IPS DF 19.7 (cell line): Measurements from ENCODE around the gene ACACA.
"Not testable (repeated sequence)": the region's sequence is repeated elsewhere in the genome, so short reads cannot be mapped to it uniquely, and the experiment has no call there.

Experiments
- DNase-seq: peaks from one replicate; pipeline ENCODE4 v3.0.0-alpha.2; 2013; ENCODE audit warnings: low read depth, low spot score

ACACA gene

DNA sequence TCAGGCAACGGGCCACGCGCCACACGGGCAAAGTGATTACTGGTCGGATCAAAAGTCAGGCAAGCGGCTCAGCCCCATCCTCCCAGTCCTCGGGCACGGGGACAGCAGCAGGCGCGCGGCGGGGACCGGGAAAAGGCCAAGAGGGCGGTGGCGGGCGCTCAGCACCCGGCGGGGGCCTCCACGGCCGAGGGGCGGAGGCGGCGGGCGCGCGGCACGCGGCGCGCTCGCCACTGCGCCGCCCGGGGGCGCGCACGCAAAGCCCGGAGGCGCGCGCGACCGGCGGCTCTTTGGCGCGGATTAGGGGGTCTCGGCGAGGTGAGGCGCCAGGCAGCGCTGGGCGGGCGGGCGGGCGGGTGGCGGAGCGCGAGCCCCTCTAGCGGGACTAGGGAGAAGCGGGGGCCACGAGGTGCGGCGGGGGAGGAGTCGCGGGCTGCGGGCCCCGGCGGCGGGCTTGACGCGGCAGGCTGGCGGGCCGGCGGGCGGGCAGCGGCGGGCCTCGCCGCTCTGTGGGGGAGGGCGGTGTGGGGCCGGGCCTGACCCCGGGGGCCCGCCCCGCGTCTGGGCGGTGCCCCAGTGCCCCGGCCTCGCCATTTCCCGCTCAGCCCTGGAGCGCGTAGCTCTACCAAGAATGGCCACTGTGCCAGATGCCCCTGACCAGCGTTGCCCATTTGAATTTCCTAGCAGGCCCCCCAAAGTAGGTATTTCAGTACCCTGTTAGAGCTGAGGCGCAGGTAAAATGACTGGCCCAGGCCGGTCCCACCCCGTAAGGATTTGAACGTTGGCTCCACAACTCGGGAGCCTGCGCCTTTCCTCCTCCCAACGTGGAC is at the start of gene ACACA, which contains the start of gene TADA2A:
Gene ACACA (minus strand): TSS at position 202 of the 827 bp plus-strand sequence. CDS start 537 bp downstream, outside the sequence.
Gene TADA2A (plus strand): TSS at position 252 of the 827 bp plus-strand sequence. CDS start 4,480 bp downstream, outside the sequence.
- no peak for DNase-seq

DNA sequence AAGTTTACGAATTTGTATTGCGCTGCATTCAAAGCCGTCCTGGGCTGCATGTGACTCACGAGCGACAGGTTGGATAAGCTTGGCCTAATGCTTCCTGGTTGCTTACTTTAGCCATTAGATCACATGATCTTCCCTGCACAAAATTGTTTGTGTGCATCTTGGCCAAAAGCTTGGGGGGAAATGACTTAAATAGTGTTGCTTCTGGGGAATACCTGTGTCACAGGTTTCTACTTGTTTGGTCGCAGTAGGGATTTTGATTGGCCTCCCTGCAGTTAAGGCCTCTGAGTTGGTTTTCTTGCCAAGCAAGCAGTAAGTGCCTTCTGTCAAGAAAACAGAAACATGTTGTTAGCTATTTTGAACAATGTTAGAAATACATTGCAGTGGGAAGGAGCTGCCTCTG is 43.5 kb upstream of the ACACA start:
- no peak for DNase-seq

DNA sequence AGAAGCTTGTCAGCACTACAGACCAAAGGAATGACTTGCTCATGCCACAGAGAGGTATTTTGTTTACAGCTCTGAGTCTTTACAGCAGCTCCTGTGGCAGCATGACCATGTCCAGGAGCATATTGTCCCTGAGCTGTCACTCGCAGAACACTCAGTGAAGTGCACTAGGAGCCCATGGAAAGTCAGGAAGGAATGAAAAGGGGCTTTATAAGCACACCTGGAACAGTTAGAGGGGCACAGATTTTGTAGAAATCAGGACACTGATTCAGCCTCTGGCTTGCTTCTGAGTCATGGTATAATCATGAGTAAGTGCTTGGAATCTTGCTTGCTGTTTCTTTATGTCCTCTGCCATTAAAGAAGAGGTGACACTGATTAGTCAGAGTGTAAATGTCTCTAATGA is 41.0 kb upstream of the ACACA start:
- no peak for DNase-seq

DNA sequence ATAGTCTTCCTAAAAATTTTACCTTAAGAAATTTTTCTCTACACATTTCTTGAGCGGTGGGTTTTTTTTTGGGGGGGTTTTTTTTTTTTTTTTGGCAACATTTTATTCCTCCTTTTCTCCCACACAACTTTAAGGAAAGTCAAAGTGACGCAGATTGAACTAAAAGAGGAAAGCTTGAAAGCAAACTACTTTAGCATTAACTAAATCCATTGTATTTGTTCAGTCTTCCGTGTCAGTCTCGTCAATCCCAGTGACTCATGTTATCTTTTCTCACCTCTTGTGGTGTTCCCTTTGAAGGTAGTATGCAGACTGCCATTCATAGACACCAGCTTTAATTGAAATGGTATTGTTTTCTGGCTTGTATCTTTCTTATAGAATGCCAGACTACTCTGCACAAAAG is 39.4 kb upstream of the ACACA start:
- DNase-seq: no peak

DNA sequence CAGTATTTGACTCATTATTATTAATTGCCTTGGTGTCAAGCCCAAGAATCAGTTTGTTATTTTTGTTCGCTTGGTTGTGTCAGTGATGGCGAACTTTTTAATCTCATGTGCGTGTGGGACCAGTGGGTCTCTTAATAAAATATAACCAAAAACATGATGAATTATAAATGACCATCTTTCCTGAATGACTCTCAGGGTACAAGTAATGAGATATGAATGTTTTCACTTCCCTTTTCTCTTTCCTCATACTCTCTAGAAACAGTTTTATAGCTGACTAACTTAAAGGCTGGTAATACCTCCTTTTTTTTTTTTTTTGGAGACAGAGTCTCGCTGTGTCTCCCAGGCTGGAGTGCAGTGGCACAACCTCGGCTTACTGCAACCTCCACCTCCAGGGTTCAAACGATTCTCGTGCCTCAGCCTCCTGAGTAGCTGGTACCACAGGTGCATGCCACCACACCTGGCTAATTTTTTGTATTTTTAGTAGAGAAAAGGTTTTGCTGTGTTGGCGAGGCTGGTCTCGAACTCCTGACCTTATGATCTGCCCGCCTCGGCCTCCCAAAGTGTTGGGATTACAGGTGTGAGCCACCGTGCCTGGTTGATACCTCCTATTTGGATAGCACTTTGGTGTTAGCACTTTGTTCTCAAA is 34.9 kb upstream of the ACACA start:
- not testable (repeated sequence) for DNase-seq

GRCh38 chr17:37440424-37440823 is 33.8 kb upstream of the ACACA start:
- DNase-seq: no peak

DNA sequence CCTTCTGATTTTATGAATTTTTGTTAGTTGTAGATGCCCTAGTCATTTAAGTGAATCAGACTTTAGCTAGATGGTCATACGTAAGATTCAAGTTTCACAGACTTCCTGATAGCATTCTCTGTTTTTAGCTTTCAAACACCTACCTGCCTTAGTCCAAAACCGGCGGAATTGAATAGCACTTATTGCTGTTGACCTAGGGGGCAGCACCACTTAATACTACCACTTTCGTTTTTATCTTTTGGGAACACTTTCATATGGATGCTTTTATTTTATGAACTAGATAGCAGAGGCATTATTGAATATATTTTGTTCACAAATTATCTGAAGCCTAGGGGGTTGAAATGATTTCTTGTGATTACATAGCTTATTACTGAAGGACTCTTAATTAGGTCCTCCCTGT is 31.5 kb upstream of the ACACA start:
- DNase-seq: no peak

- DNase-seq: no peak
These were observed 26.0 kb upstream of the ACACA start for GRCh38 chr17:37432671-37433070.

- DNase-seq: no peak
These were observed 23.5 kb upstream of the ACACA start for GRCh38 chr17:37430051-37430627.

DNA sequence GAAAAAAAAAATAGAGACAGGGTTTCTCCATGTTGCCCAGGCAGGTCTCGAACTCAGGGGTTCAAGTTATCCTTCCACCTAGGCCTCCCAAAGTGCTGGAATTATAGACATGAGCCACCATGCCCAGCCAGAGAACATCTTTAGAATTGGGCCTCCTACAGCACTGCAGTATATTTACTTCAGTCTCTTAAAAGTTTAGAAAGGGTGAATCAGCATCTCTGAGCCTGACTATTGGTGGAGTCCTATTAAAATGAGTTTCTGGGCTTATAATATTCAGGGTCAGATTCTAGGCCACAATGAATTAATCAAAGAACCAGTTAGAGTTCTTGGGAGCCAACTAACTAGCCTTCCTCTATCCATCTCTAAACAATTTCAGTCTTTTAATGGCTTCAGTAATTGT is 22.8 kb upstream of the ACACA start:
- no peak for DNase-seq

GRCh38 chr17:37429039-37429438 is 22.4 kb upstream of the ACACA start:
- no peak for DNase-seq

DNA sequence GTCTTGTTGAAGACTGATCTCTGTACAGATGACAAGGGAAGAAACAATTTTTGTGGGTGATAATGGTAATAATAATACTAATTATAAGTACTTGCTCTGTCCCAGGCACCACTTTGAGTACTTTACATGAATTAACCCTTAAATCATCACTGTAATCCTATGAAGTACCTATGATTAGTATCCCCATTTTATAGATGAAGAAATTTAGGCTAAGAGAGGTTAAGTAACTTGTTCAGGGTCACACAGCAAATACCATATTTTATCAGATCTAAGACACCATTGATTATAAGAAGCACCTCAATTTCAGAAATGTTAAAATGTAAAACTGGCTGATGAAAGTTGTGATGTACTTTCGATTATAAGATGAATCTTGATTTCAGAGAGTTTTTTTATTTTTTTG is 18.6 kb upstream of the ACACA start:
- no peak for DNase-seq

GRCh38 chr17:37422971-37423625 is 16.5 kb upstream of the ACACA start:
- no peak for DNase-seq

GRCh38 chr17:37417852-37418251 is 11.2 kb upstream of the ACACA start:
- DNase-seq: no peak

- no peak for DNase-seq
These were observed 7.4 kb upstream of the ACACA start for GRCh38 chr17:37413875-37414519.

DNA sequence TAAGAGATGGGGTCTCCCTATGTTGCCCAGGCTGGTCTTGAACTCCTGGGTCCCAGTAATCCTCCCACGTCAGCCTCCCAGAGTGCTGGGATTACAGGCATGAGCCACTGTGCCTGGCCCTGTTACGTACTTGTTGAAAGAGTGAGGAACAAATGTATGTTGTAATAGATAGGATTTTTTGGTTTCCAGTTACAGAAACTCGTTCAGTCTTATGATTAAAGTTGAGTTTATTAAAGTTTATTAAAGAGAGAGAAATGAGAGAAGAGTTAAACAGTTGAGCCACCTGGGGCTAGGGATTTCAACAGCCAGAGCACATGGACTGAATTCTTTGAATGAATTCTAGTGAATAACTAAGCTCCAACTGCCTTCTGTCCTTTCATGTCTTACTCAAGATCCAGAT is 3.7 kb upstream of the ACACA start:
- DNase-seq: no peak

DNA sequence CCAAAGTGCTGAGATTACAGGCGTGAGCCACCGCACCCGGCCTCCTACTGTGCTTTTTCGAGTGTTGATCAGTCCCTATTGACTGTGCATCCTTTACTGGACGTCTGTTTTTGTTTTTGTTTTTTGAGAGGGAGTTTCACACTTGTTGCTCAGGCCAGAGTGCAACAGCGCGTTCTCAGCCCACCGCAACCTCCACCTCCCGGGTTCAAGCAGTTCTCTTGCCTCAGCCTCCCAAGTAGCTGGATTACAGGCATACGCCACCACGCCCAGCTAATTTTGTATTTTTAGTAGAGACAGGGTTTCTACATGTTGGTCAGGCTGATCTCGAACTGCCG is 1.5 kb upstream of the ACACA start:
- not testable (repeated sequence) for DNase-seq

DNA sequence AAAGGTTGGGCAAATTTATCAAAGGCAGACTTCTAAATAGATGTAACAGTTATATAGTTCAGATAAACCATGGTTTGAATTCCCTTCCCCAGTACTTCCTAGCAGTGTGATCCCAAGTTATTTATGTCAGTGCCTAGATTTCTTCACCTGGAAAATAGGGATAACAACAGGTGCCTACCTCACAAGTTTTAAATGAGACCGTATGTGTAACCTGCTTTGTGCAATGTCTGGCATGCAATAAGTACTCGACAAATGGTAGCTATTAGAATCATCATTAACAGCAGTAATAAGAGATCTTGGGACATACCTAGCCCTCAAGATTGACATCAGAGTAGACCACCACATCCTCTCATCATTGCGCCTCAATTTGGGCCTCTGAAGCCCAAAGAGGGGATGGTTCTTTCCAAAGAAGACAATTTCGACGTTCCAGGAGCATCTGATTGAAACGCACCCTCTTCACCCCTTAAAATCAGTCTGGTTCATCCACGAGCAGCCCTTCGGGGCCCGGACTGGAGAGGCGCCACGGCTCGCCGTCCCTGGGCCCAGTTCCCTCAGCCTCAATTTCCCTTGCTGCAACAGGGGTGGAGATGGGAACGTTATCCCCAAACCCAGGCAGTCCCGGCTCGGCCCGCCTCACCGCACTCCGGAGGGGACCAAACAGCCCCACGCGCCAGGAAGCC is 541 bp downstream of the ACACA start:
- DNase-seq: no peak

DNA sequence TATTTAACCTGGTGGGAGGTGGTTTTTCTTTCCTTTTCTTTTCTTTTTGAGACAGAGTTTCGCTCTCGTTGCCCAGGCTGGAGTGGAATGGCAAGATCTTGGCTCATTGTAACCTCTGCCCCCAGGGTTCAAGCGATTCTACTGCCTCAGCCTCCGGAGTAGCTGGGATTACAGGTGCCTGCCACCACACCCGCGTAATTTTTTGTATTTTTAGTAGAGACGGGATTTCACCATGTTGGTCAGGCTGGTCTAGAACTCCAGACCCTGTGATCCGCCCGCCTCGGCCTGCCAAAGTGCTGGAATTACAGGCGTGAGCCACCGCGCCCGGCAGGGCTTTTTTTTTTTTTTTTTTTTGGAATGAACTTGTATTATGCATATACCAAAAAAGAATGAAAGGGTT is 1.1 kb downstream of the ACACA start:
- DNase-seq: not testable (repeated sequence)

DNA sequence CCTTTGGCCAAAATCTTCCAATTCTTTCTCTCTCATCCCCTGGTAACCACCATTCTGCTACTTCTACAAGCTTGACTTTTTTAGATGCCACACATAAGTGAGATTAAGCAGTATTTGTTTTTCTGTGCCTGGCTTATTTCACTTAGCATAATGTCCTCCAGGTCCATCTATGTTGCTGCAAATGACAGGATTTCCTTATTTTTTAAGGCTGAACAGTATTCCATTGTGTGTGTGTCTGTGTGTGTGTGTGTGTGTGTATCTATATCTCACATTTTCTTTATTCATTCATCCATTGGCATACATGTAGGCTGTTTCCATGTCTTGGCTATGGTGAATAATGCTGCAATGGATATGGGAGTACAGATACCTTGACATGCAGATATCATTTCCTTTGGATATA is 6.1 kb downstream of the ACACA start:
- no peak for DNase-seq

DNA sequence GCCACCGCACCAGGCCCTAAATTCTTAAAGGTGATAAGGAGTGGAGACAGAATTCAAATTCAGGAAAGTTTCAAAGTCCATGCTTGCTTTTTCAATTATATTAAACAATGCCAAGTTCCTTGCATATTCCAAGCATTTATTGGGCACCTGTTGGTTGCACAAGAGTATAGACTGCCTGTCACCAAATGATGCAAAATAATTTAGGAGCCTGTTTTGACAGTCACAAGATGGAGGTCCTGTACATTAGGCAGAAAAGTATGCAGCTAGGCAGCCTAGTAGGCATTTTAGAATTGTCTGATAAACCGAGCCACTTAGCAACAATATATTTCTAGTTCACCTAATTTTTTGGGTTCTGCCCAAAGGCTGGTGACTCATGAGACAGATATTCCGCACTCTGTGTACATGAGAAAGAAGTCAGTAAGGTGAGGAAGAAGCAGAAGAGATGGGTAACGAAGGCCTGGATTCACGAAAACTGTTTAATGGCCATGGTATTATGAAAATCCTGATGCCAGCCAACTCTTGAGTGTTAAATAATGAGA is 7.3 kb downstream of the ACACA start:
- no peak for DNase-seq
